K562 (cell line): ENCODE data around the gene PRPF38A. TPM values are rescaled to one million over a fixed set of nuclear protein-coding genes. Genes with fewer than 3 reads are reported as not detected.

ENCODE experiments used
- BCL6 ChIP-seq: fragments of 250-450 bp; sonication (Bioruptor Pico); IDR thresholded peaks from 2 replicates; pipeline ENCODE4 v1.4.0; 2020
- CTBP1 ChIP-seq: fragments of 450-650 bp; IDR thresholded peaks from 2 replicates; pipeline ENCODE4 v1.6.1; 2016; ENCODE audit warnings: borderline replicate concordance
- ESRRA ChIP-seq: fragments of 450-650 bp; IDR thresholded peaks from 2 replicates; pipeline ENCODE4 v1.6.1; 2014; ENCODE audit warnings: low read depth, mild to moderate bottlenecking, moderate library complexity, borderline replicate concordance
- FIP1L1 ChIP-seq: fragments of 200-400 bp; formaldehyde crosslinking; IDR thresholded peaks from 2 replicates; pipeline ENCODE4 v1.6.1; 2018; ENCODE audit warnings: mild to moderate bottlenecking, low read depth, low read length; ENCODE audit not compliant: poor library complexity, severe bottlenecking
- MLLT1 ChIP-seq, 2 experiments: fragments of 450-650 bp; IDR thresholded peaks; 2 replicates each; pipeline ENCODE4 v1.6.1; 2016
- PHF21A ChIP-seq: fragments of 450-650 bp; IDR thresholded peaks from 2 replicates; pipeline ENCODE4 v1.6.1; 2017; ENCODE audit warnings: low read depth, borderline replicate concordance
- POLR2H ChIP-seq: IDR thresholded peaks from 2 replicates; pipeline ENCODE4 v1.6.1; 2016; ENCODE audit warnings: missing genetic modification characterization, low read depth, mild to moderate bottlenecking, control low read depth, missing compliant biosample characterization, moderate library complexity
- POU5F1 ChIP-seq: fragments of 150-350 bp; IDR thresholded peaks from 2 replicates; pipeline ENCODE4 v1.6.1; 2014; ENCODE audit warnings: borderline replicate concordance, low read length, low read depth, mild to moderate bottlenecking; ENCODE audit not compliant: partially characterized antibody
- PRMT5 ChIP-seq: sonication (generic); formaldehyde crosslinking; IDR thresholded peaks from 2 replicates; pipeline ENCODE4 v1.5.0; 2020; ENCODE audit warnings: missing genetic modification reagents
- PRPF4 ChIP-seq: fragments of 200-400 bp; formaldehyde crosslinking; IDR thresholded peaks from one replicate; pipeline ENCODE4 v1.6.1; 2017; ENCODE audit warnings: low read length, low read depth, mild to moderate bottlenecking; ENCODE audit not compliant: insufficient read depth, poor library complexity, severe bottlenecking
- SAP30 ChIP-seq: fragments of 200-600 bp; sonication (generic); IDR thresholded peaks from 2 replicates; pipeline ENCODE4 v1.6.1; 2012; ENCODE audit warnings: borderline replicate concordance, low read depth, mild to moderate bottlenecking, moderate library complexity, low read length, control low read depth, inconsistent platforms; ENCODE audit not compliant: insufficient read depth, poor library complexity, severe bottlenecking
- TARDBP ChIP-seq: fragments of 450-650 bp; IDR thresholded peaks from 2 replicates; pipeline ENCODE4 v1.6.1; 2016
- TEAD1 ChIP-seq, 2 experiments: fragments of 450-650 bp in 1 of 2; sonication (generic) in 1 of 2; formaldehyde crosslinking; IDR thresholded peaks; 2 replicates each; pipeline versions ENCODE4 v1.4.0 to v1.8.0; 2020 to 2022; ENCODE audit warnings: mild to moderate bottlenecking in 2 of 2, missing genetic modification reagents in 1 of 2
- TSHZ1 ChIP-seq: fragments of 250-450 bp; sonication (Bioruptor Pico); IDR thresholded peaks from 2 replicates; pipeline ENCODE4 v1.4.0; 2020; ENCODE audit warnings: mild to moderate bottlenecking, moderate library complexity
- ZBTB5 ChIP-seq: fragments of 450-650 bp; IDR thresholded peaks from 2 replicates; pipeline ENCODE4 v1.6.1; 2017; ENCODE audit warnings: antibody characterized with exemption
- ZSCAN32 ChIP-seq: fragments of 450-650 bp; formaldehyde crosslinking; IDR thresholded peaks from 2 replicates; pipeline ENCODE4 v1.4.0; 2020; ENCODE audit warnings: mild to moderate bottlenecking, moderate library complexity
- polyA plus RNA-seq, 8 experiments: library from polyadenylated mRNA; depleted of rRNA in 4 of 8; stranded (reverse) in 5 of 8; unstranded in 3 of 8; fragments of >200 nt; fragmentation: Nextera tagmentation in 2 of 8; fragmentation: Illumina TruSeq in 1 of 8; extraction: Ambion mirVana in 2 of 8; extraction: Trizol in 1 of 8; gene quantifications; 2 replicates each; pipeline versions ENCODE4 v1.2.1 to v1.2.3, GENCODE V29; 2011 to 2014; ENCODE audit warnings: inconsistent platforms in 1 of 8, missing spikeins in 1 of 8
- total RNA-seq, 7 experiments: library from RNA; depleted of rRNA in 6 of 7; stranded (reverse); fragments of >200 nt in 6 of 7; fragmentation: Illumina TruSeq in 2 of 7; extraction: Trizol in 2 of 7; gene quantifications; 2 replicates each; pipeline versions ENCODE4 v1.2.1 to v1.2.3, GENCODE V29; 2011 to 2021; ENCODE audit warnings: low replicate concordance in 1 of 7
- TF ChIP-seq, protein P1 (sequence below): sonication (generic); formaldehyde crosslinking; IDR thresholded peaks from 2 replicates; pipeline ENCODE4 v1.8.0; 2022; ENCODE audit warnings: missing genetic modification reagents, mild to moderate bottlenecking, moderate library complexity, borderline replicate concordance
- TF ChIP-seq, protein P2 (sequence below): sonication (generic); formaldehyde crosslinking; IDR thresholded peaks from 2 replicates; pipeline ENCODE4 v1.9.0; 2022; ENCODE audit warnings: mild to moderate bottlenecking, missing genetic modification reagents

Gene PRPF38A
- total and polyA plus RNA-seq, 9 of the 15 experiments (the other 6 are each of a cell fraction or from before 2014, with no cell fraction given): 53.6 to 198 (median 89.2) TPM

GRCh38 chr1:52365746-52366516, 38.5 kb upstream of the PRPF38A start, which contains the start of gene CC2D1B (continued):
- TF ChIP-seq PHF21A: peak; percentile 72; the same call in 1 of the 2 replicates
- TF ChIP-seq FIP1L1: peak; percentile 87
- peak in 1 of 2 experiments; percentile 55; a peak in 1 of 4 replicates for TF ChIP-seq MLLT1 (IDR thresholded peaks at IDR 0.05)
- TF ChIP-seq TARDBP: peak; percentile 49; the same call in 1 of the 2 replicates
- TF ChIP-seq ZSCAN32: no peak
- TF ChIP-seq TEAD1 (CRISPR knock-in tag; IDR thresholded peaks at IDR 0.05): 0 out of 4 replicates have a peak, but pooled peaks of 1 of the 2 experiments have one; percentile 76
- peak; percentile 61 for TF ChIP-seq POU5F1
- peak; percentile 38; the same call in 1 of the 2 replicates for TF ChIP-seq ESRRA
- TF ChIP-seq, protein P1, sequence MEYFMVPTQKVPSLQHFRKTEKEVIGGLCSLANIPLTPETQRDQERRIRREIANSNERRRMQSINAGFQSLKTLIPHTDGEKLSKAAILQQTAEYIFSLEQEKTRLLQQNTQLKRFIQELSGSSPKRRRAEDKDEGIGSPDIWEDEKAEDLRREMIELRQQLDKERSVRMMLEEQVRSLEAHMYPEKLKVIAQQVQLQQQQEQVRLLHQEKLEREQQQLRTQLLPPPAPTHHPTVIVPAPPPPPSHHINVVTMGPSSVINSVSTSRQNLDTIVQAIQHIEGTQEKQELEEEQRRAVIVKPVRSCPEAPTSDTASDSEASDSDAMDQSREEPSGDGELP: peak; percentile 97
- no peak for TF ChIP-seq PRPF4
- no peak for TF ChIP-seq SAP30
- TF ChIP-seq POLR2H: peak; percentile 61; the same call in 1 of the 2 replicates
- no peak for TF ChIP-seq BCL6 (CRISPR knock-in tag)
- peak; percentile 80; the same call in 1 of the 2 replicates for TF ChIP-seq PRMT5 (CRISPR knock-in tag)
- TF ChIP-seq, protein P2, sequence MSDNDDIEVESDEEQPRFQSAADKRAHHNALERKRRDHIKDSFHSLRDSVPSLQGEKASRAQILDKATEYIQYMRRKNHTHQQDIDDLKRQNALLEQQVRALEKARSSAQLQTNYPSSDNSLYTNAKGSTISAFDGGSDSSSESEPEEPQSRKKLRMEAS (CRISPR knock-in tag): peak; percentile 96
- no peak for TF ChIP-seq TSHZ1 (CRISPR knock-in tag)
- TF ChIP-seq ZBTB5: no peak
- peak; percentile 78 for TF ChIP-seq CTBP1
